Measurements from ENCODE around the gene ZNF563.

Gene ZNF563

DNA sequence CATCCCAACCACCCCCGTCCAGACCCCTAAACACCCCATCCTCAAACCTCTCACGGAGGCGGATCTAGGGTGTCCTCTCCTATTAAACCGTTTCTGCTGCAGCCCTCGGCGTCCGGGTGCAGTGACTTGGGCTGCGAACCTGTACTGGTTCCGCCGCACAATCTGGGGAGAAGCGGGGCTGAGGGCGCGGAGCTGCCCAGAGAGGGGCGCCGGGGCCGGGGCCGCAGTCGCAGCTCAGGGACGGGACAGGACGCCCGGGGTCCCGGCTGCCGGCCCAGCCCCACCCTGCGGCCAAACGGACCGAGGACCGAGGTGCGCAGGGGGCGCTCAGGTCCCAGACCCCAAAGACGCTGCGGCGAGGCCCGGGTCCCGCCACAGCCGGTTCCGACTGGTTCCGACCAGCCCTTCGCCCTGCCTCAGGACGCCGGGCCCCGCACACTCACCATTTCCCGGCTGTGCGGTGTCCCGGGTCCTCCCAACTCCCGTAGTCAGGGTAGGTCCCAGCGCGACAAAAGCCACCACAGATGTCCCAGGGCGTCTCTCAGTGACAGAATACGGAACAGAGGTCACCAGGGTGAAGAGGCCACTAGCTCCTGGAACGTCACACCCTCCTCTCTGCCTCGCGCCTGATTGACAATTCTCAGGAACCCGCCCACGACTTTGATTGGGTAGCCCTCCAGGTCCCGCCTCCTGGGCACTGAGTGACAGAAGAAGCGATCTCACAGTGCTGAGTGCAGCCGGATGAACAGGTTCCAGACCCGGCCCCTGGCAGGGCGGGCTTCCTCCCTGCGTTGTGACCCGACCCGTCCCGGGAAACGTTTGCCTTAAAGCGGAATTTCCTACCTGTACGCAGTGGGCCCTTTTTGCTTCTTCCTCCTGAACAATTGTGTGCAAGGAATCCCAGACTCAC lies 38.9 kb downstream of the ZNF563 start, which contains the start of gene ZNF44:
ZNF44 (minus strand) TSS at position 635 of the 910 bp plus-strand sequence; CDS start at position 446, 189 bp downstream.
- peak; percentile 88 for DNase-seq (ENCODE audit: low spot score)

DNA sequence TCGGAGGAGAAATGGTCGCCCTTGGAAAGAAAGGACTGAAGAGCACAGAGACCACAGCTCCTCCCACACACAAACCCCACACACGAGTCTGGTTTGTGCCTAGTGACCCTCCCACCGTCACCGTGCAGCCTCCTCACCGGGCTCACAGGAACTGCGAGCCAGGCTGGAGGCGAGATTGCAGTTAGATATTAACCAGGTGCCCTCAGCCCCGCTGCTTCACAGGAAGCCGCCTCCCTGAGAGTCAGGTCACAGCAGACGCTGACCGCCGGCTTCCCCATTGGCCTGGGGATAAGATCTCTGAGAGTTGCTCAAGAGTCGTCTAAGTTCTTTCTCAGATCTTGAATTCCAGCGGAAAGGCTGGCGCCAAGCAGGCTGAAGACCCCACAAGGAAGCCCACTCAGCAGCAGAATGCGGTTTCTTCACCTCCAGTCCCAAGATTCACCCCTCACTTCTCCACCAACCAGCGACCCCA lies 39.6 kb downstream of the ZNF563 start:
- DNase-seq (ENCODE audit: low spot score): peak; percentile 69

DNA sequence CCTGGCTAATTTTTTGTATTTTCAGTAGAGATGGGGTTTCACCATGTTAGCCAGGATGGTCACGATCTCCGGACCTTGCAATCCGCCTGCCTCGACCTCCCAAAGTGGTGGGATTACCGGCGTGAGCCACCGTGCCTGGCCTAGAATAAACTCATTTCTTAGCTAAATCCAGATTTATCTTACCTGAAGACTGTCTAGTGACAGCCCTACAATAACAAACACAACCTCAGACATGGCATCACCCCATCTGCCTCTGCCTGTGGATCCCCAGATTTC lies 43.7 kb downstream of the ZNF563 start:
- DNase-seq (ENCODE audit: low spot score): no peak

DNA sequence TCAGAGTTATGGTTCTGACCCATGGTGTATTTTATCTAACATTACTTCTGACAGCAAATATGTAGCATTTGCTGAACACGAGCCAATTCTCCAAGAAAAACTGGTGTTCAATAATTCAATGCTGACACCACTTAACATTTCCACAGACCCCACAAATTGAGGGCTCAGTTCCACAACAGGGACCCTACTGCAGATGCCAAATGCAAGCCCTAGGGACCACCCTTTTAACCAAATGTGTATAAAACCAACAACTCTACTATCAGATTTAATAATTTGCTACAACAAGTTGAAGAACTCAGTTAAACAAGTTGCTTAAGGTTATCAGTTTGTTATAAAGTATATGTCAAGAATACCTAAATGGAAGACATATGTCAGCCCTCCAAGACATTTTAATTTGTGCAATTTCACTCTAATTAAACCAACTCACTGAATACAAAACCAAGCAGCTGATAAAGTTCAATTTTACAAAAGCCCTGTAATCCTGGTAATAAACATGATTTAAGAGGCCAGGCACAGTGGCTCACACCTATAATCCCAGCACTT lies 45.4 kb downstream of the ZNF563 start:
- DNase-seq (ENCODE audit: low spot score): no peak

DNA sequence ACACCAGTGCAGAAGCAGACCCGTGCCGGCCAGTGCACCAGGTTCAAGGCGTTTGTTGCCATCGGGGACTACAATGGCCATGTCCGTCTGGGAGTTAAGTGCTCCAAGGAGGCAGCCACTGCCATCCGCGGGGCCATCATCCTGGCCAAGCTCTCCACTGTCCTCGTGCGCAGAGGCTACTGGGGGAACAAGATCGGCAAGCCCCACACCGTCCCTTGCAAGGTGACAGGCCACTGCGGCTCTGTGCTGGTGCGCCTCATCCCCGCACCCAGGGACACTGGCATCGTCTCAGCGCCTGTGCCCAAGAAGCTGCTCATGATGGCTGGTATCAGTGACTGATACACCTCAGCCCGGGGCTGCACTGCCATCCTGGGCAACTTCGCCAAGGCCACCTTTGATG lies 48.8 kb downstream of the ZNF563 start:
- DNase-seq (ENCODE audit: low spot score): no peak

DNA sequence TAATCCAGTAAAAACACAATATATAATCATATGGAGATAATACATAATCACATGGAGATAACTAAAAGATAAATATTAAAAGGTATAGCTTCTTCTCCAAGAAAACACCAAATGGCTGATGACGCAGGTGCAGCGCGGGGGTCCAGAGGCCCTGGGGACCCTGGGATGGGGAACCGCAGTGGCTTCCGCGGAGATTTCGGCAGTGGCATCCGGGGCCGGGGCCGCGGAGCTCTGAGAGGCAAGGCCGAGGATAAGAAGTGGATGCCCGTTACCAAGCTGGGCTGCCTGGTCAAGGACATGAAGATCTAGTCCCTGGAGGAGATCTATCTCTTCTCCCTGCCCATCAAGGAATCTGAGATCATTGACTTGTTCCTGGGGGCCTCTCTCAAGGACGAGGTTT lies 49.2 kb downstream of the ZNF563 start:
- no peak for DNase-seq (ENCODE audit: low spot score)

DNA sequence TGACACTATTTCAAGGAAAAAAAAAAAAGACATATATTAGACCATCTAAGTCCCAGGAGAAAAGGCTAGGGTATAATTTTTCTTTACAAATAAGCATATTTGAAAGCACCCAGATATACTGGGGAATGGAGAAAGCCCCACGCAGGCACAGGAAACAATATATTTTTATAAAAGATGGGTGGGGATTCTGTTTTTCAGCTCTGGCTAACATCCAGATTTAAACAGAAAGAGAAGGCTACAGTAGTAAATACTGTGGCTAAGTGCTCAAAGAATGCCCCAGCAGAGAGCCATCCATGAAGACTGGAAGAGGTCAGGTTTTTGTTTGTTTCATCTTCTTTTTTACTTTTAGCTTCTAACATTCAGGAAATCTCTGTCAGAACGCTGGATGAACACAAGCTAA lies 54.7 kb downstream of the ZNF563 start:
- no peak for DNase-seq (ENCODE audit: low spot score)

DNA sequence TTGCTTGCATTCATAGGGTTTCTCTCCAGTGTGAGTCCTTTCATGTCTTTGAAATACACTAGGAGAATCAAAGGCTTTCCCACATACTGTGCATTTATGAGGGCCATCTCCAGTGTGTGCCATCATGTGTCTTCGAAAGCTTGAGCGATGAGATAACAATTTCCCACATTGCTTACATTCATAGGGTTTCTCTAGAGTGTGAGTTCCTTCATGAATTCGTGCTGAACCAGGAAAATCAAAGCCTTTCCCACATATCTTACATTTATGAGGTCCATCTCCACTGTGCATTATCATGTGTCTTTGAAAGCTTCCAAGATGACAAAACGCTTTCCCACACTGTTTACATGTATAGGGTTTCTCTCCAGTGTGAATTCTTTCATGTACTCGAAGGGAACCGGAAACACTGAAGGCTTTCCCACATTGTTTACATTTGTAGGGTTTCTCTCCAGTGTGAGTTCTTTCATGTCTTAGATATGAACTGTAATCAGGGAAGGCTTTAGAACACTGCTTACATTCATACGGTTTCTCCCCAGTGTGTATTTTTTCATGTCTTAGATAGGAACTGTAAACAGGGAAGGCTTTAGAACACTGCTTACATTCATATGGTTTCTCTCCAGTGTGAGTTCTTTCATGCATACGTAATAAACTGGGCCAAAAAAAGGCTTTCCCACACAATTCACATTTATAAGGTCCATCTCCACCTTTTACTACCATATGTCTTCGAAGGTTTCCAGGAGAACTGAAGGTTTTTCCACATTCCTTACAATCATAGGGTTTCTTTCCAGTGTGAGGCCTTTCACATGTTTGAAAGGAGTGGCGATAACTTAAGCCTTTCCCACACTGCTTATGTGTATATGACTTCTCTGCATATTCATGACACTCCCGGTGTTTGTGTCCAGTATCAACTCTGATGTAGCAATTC lies 60.2 kb downstream of the ZNF563 start:
- no peak for DNase-seq (ENCODE audit: low spot score)

DNA sequence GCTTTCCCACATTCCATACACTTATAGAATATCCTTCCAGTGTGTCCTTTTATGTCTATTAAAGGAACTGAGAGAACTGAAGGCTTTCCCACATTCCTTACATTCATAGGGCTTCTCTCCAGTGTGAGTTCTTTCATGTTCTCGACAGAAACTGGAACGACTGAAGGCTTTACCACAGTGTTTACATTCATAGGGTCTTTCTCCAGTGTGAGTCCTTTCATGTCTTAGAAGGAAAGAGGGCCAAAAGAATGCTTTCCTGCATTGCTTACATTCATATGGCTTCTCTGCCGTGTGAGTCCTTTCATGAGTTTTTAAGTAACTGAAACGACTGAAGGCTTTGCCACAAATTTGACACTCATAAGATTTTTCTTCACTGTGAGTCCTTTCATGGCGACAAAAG lies 61.0 kb downstream of the ZNF563 start:
- DNase-seq (ENCODE audit: low spot score): no peak

DNA sequence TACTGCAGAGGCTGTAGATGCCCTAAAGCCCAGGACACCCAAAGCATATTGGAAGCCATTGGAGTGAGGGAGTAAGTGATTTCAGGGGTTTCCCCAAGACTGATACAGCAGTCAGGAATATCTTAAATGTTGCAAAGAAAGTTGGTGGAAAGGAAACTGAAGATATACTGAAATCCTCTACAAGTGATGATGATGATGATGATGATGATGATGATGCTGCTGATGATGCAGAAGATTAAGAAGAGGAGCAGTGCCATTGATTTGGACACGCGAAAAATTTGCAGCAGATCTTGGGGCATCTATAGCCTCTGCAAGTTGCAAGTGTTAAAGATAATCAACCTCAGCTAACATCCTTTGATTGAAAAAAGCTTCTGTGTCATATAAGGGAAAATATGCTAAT lies 62.6 kb downstream of the ZNF563 start:
- no peak for DNase-seq (ENCODE audit: low spot score)
